Transverse colon (tissue), 3 donors: ENCODE data around the gene MARCO.

Source experiments
- EP300 ChIP-seq: sonication (generic); formaldehyde crosslinking; IDR thresholded peaks from one replicate; pipeline ENCODE4 v1.6.1; 2017; ENCODE audit warnings: antibody characterized with exemption, low read depth
- POLR2A ChIP-seq: fragments of 450-650 bp; IDR thresholded peaks from one replicate; pipeline ENCODE4 v1.6.1; 2016; ENCODE audit warnings: antibody characterized with exemption, mild to moderate bottlenecking, moderate library complexity
- TF ChIP-seq, protein P1 (sequence below), 5 experiments: fragments of 200-600 bp in 3 of 5; fragments of 450-650 bp in 2 of 5; sonication (generic) in 3 of 5; IDR thresholded peaks; 1 replicate in 2 of 5; 2 replicates in 3 of 5; pipeline ENCODE4 v1.5.1; 2016 to 2017; ENCODE audit warnings: antibody characterized with exemption in 5 of 5, inconsistent platforms in 3 of 5, mild to moderate bottlenecking in 2 of 5, moderate library complexity in 1 of 5

DNA sequence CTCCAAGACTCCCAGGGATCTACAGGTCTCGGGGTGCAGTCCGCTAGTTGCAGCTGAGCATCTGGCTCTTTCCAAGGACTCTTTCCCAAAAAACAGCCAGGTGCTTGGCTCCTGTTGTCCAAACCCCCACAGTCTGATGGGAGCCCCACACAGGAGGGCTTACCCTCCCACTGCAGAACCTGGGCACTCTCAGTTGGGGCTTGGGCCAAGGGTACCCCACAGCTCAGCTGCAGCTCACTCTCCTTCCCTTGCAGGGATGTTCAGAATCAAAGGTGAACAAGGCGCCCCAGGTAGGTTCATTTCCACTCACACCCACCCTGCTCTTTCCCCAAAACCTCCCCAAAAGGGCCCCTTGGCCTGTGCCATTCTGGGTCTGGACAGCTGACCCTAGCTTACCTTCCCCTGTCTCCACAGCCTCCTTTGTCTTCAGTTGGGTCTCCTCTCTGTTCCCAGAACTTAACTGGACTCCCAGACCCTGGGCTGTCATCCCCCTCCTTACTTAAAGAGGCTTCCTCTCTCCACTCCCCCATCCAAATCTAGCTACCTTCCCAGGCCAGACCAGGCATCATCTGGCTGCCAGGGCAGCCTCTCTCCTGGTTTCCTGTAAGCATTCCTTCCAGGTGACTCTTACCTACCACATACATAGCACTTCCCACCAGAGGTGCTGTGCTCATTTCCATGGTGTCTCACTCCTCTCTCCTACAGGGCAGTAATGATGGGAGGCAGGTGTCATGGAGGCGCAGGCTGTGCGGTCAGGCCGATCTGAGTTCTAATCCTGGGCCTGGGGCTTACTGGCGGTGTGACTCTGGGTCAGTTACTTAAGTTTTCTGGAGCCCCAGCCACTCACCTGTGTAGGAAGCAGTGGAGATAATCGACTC is 29.5 kb downstream of the MARCO start:
- TF ChIP-seq EP300 = no peak
- TF ChIP-seq, protein P1, sequence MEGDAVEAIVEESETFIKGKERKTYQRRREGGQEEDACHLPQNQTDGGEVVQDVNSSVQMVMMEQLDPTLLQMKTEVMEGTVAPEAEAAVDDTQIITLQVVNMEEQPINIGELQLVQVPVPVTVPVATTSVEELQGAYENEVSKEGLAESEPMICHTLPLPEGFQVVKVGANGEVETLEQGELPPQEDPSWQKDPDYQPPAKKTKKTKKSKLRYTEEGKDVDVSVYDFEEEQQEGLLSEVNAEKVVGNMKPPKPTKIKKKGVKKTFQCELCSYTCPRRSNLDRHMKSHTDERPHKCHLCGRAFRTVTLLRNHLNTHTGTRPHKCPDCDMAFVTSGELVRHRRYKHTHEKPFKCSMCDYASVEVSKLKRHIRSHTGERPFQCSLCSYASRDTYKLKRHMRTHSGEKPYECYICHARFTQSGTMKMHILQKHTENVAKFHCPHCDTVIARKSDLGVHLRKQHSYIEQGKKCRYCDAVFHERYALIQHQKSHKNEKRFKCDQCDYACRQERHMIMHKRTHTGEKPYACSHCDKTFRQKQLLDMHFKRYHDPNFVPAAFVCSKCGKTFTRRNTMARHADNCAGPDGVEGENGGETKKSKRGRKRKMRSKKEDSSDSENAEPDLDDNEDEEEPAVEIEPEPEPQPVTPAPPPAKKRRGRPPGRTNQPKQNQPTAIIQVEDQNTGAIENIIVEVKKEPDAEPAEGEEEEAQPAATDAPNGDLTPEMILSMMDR (IDR thresholded peaks at IDR 0.05) = no peak
- TF ChIP-seq POLR2A = no peak
